Muscle of back (tissue), 11 donors: ENCODE measurements around the gene FSTL4. TPM values are rescaled to one million over a fixed set of nuclear protein-coding genes. Genes with fewer than 3 reads are reported as not detected.

Experiments
- DNase-seq, 3 donors: peaks; one replicate each; pipeline versions ENCODE4 v3.0.0 to v3.0.0-alpha.2; 2013
- polyA plus RNA-seq, 10 donors: library from polyadenylated mRNA; unstranded; fragments of 120-200 nt; gene quantifications; one replicate each; pipeline ENCODE4 v1.2.1, GENCODE V29; 2013; ENCODE audit not compliant: insufficient read length in 10 of 10

Gene FSTL4
- polyA plus RNA-seq, 10 donors, result 0.76 to 3.9 (median 2.0) TPM

DNA sequence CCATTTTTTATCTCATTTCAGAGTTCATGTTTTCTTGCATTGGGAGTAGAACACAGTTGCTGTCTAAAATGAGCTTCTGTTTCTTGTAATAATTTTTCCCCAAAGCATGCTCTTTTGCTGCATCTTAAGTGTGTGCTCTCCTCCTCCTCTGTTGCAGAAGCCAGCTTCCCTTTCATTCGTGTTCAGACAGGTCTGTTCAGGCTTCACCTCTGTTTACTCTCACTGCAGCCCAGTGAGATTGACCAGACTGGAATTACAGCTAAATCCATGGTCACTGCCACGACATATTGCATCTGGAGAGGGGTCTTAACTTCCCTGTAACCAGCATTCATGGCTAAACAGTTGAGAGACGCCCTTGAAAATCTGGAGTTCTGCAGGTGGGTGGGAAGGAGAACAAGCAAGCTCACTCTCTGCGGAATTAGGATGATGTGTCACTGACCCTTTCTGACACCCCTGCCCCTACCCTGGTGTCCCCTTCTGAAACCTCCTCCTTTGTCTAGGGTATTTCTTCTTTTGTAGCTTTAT is 223.2 kb downstream of the FSTL4 start:
- DNase-seq, result no peak

DNA sequence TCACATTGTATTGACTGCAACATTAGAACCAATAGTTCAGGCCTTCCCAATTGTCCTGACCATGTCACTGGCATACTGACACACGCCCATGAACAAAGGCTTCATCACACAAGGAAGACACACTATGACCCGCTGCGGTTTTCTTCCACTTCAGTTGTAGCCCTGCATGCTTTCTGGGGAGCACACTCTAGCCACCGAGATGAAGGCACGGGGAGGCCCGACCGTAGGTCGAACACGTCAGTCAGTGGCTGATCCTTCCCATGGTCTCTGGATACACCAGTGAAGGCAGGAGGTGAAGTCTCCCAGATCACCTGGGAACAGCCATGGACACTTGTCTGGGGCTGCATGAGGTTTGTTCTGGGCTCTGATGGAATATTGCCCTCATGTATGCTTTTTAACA is 224.7 kb downstream of the FSTL4 start:
- no peak for DNase-seq

DNA sequence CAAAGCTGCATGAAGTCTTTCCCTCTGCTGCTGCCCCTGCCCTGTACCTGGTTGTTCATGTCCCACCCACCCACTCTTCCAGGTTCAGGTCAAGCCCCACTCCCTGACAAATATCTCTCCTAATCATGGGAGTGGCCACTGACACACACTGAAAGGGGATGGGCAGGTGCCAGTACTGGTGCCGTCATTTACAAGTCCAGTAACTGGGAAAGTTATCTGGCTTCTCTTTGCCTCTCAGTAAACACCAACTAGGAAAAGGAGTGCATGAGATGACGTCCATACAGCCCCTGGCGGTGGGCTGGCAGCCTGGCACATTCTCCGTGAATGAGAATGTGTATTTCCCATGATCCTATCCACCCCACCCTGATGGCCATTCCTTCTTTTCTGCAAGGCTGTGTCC is 225.2 kb downstream of the FSTL4 start:
- DNase-seq, result no peak

DNA sequence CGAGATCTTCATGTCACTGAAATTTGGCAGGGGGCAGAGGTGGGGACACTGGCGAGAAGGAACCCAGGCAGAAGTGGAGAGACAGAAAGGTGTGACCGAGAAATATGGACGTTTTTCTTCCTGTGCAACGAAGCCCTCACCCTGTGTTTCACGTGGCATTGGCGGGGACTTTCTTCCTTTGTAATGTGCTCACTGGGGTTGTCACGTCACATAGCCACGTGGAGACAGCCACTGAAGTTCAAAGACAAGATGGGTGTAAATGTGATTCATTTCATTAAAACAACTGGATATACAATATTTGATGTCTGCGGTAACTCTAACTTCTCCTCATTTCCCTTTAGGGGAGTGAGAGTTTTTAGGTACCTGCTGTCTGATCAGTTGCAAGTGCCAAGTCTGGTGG is 225.7 kb downstream of the FSTL4 start:
- DNase-seq, result no peak

DNA sequence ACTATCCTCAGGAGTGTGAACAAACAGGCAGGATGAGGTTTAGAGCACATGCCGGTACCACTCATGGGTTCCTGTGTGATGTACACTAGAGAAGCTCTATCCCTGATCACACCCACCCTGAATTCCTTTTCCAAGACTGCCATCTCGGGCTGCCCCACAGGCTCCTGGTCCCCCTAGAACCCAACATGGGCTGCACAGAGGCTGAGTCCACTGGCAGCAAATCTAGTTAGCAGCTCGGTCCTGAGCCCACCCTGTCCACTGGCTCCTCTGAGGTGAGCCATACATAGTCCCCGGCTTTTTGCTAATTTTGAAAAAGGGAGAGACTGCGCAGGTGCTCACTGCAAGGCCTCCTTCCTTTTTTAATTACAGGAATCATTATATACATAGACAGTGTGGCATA is 227.0 kb downstream of the FSTL4 start:
- DNase-seq, result no peak

DNA sequence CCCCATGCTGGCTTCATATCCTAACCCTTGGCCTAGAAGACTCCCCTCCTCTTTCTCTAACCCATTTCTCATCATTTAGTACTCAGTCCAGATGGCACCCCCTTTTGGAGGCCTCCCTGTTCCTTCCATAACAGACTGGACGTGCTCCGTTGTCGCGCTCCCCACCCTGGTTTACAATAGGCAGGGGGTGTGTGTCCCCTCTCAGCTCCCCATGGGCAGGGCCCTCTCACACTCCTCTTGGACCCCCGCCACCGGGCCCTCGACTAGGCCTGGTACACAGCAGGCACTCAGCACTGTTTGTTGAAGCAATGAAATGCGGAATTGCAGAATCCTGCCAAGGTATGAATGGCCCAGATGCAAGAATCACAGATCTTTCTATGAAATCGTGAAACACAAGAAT is 227.4 kb downstream of the FSTL4 start:
- no peak for DNase-seq

DNA sequence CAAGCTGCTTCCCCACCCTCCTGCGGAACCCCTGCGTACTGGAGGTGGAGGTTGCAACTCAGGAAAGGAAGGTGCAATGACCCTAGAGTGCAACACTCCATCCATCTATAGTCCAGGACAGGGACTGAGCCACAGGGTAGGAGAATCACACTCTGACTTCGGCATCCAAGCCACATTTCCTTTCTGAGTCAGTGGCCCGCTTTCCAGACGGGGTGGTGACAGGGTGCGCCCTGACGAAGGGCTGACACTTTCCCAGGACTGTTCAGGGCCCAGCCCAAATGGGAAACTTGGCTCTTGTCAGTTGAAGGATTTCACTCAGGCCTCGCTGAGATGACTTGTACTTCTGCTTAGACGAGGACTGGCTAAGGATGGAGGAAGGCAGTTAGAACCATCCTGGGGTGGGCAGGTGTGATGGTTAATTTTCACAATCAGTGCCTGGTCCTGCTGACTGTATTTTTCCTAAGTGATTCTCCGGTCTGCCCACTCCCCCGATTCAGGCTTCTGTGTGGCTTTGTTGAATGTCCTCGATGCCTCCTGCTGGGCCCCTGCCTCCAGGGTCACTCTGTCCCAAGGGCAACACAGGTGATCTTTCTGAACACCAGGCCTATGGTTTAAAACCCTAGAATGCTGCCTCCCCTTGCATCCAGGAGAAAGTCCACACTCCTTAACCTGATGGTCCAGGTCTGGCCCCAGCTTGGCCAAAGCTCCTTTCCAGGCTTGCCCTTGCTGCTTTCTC is 228.1 kb downstream of the FSTL4 start:
- DNase-seq, result no peak

DNA sequence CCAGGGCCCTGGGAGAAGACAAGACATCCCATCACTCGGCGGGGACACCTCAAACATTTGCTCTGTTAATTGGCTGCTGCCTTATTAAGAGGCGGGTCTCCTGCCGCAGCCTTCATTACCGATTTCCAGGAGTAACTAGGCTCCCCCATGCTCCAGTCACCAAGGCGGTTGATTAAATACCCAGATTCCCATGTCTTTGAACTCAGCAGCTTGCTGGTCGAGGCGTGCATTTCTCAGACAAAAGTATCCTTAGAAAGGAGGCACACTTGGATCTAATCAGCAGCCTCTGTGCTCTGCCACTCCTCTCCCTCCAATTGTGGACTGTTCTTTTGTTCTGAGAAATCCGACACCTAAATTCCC is 228.8 kb downstream of the FSTL4 start:
- no peak for DNase-seq

DNA sequence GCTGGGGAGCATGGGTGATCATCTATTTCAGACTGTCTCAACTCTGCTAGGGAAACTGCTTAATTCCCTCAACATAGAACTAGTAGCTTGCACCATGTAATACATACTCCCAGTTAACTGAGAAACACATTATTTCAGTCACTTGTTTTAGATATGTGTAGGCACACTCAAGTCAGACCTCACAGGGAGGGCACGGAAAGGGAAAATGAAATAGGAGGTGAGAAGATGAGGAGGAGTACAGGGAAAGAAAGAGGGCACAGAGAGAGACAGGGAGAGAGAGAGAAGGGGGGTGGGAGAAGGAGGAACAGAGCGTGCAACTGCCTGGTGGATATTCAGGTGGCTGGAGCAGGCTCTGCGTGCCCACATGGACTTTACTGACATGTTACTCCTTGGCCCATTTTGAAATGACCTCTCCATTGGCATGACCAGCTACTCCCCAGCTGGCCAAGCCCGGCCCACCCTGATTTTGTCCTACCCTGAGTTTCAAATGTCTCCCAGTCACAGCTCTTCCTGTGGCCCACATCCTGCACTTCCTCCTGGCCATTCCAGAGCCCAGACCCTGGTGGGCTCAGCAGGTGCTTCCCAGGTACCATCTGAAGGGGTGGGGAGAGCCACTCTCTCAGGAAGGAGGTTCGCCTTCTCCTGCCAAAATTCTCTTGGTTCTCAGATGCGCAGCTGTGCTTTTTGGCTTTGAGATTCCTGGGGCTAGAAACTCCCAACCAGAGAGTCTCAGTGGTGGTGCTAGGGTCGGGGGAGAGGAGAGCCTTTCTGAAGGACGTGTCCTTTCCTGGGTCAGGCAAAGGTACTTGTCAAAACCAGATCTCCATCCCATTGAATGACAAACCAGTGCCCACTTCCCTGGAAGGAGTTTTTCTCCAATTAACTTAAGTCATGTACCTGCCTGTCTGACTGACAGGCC is 229.4 kb downstream of the FSTL4 start:
- no peak for DNase-seq

DNA sequence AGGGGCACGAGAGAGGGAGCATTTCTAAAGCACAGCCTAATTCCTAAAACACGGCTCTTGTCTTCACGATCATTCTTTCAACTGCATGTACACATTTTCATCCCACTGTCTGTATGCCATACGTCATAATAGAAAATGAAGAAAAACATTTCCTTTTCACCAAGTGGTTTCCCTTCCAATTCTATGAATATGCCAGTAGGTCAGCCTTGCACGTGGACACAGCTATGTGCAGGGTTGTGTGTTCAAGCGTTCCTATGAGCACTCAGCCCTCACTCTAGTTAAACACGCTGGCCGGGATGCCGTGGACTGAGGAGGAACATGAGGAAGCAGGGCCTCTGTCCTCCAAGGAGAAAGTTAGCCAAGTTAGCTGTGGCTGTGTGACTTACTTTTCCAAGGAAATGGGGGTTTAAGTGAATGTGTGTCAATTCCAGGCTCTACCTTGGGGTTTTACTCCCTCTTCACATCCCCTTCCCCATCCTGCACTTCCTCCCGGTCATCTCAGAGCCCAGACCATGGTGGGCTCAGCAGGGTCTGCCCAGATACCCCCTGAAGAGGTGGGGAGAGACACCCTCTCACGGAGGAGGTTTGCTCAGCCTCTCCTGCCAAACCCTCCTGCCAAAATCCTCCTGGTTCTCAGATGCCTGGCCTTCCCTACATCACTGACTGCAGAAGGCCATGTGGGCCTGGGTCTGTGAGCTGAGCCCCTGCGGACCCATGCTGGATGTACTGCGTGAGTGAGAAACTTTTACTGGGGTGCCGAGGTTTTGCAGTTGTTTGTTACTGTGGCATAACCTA is 230.6 kb downstream of the FSTL4 start:
- DNase-seq, result no peak

DNA sequence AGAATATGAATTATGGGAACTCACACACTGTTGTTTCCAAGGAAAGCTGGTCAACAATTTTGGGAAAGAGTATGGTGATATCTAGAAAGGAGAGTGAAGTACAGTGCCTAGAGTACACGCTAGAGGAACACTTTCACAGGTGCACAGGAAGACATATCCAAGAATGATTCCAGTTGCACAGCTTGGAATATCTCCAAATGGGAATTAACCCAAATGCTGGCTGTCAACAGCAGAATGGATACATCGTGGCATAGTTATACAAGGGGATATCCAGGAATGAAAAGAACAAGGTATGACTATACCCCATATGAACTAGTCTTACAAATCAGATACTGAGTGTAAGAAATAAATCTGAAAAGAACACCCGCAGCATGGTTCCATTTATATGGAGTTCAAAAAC is 231.3 kb downstream of the FSTL4 start:
- no peak for DNase-seq

DNA sequence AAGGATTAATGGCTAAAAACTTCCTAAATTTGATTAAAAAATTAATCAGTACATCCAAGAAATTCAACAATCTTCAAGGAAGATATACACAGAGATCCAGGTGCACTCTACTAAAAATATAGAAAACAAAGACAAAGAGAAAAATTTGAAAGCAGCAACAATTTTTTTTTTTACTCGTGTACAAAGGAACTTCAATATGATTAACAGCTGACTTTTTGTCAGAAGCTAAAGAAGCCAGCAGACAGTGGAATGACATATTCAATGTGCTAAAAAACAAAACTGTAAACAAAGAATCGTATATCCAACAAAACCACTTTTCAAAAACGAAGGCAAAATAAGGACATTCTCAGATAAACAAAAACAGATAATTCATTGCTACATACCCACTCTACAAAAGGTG is 234.6 kb downstream of the FSTL4 start:
- no peak for DNase-seq

DNA sequence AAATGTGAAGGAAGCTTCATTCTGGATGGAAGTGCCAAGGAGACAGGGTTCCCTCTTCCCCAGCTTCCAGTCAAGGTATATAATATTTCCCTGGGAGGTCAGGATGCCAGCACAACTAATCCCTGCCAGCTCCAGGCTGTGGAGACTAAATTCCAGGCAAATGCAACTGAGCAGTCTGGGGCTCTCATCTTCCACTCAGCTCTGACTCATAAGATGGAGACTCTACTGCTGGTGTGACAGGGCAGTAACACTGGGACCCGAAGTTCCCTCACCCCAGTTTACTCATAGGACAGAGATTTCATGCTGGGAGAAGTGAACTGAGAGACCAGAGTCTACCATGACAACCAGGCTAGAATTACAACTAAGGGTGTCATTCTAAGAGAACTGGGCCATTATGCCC is 235.4 kb downstream of the FSTL4 start:
- no peak for DNase-seq

DNA sequence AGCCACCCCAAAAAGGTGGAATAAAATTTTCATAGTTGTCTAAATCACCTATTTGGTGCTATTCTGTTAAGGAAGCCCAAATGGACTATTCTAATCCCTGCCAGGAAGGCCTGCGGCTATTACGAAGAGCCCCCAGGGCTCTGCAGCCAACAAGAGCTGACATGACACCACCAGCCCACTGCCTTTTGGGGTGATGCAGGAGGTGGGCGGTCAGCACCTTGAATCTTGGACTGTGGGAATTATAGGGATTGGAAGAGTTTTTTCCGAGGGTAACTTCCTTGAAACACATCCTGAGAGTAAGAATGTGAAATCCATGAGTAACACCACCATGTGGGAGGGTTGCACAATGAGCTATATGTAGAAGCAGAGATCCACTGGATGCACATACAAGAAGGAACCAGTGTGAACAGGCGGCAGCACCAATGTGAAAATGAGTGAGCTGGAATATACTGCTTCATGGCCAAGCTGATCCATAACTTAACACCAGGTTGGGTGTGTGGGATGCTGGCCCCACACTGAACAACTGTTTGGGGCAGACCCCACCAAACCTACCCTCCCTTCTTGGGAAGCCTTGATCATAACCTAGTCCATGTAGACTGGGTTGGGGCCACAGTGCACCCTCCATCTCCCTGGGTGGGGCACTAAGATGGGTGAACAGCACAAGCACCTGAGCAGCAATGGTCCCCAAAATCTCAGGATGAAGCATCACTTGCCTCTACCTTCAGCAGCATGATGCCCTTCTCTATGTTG is 239.0 kb downstream of the FSTL4 start:
- DNase-seq, result no peak

DNA sequence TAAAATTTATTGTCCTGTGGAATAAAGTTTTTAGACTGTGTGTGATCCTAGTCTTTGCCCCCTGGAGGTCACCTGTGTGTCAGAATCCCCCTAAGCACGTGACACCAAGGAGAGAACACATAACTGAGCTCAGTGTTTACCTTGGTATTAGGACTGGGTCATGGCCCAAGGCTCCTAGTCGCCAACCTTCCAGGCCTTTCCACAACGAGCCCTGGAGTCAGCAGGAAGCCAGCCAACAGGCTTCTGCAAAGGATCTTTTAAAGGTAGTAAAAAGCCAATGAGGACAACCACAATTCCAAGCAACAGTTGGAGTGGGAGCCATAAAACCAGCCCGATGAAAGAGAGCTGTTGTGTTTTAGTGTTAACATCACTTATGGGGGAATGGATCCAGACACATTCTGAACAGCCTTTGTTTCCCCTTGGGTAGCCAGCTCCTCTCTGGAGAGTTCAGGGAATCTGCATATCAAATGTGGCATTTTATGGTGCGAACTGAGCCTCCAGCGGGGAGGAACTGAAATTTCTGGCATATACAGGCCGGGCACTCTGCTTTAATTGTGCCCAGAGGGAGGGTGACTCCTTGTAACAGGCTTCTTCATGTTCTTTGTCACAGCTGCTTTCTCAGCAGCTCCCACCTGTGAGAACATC is 239.9 kb downstream of the FSTL4 start:
- no peak for DNase-seq

DNA sequence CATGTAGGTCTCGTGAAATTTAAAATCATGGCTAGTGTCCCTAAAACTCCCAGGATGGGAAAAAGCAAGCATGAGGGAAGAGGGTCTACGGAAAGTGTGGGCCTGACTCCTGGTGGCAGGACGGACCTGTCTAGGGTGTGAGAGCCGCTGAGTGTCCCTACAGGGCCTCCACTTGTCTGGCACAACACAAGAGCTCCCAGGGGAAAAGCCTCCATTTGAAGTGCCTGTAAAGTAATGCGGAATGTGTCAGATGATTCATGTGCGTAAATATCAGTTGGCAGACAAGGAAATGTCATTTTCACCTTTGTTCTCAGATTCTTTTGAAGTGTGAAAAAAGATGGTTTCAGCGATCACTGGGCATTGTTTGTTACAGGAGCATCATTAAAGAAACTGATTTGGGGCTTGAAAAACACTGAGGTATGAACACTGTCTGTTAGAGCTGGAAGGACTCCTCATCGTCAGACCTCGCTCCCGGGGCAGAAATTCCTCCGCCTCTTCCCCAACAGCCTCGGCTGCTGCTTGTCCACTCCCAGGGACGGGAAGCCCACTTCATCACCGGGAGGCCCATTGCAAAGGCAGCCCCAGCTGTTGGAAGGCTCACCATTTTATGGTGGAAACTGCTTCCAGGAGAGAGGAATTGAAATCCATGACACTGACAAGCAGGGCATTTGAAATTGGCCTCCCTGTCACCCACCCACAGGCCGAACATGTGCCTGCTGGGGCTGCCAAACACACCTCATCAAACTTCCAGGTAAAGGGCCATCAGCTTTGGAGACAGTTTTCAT is 240.8 kb downstream of the FSTL4 start:
- no peak for DNase-seq

DNA sequence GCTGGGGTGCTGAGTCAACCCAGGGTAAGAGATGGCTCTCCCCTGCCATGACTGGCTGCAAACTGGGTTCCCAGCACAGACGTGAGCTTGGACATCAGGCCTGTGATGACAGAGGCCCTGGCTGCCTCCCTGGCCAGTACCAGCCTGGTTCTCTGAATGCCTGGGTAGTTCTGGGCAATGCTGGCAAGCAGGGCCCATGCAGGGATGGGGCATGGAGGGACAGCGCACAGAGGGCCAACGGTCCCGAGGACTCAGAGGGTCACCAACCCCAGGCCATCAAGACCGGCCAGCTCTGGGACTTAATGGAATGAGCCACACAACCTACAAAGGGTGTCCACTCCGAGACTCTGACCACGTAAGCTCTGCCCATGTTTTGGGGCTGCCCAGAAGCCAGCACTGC is 241.4 kb downstream of the FSTL4 start:
- DNase-seq, result no peak

DNA sequence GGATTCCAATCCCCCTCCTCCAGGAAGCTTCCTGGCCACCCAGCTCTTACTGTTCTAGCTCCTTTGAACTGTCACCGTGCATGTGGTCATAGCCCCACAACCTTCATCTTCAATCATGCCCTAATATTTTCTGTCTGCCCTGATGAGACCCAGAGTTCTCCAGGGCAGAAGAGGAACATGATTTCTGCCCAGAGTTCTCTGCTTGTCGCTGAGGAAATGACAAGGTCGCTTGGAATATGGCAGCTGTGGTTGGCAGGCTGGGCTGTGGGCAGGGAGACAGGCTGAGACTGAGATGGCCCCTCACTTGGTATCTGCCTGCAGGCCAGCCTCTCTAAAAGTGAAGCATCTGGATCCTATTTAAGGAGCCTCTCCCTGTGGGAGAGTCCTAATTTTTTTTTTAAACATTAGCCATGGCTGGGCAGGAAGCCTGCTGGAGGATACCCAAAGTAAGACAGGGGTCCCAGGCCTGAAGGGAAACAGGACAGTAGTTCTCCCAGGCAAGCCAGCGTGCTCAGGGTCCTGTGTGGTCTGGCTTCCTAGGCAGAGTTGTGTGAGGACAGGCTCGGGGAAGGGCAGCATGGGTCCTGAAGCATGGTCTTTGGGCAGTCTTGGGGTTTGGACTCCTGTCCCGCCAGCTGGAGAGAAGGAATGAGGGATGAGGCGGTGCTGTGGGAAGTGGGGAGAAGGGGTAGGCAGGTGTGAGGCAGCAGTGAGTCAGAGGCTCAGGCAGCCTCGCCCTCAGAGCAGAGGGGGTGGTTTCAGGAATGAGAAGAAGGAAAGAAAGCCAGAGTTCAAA is 242.1 kb downstream of the FSTL4 start:
- peak in 1 of 3 donors; percentile 52 for DNase-seq
